C4-2B (cell line): ENCODE measurements around the gene MBLAC1.
"Not testable (repeated sequence)": the region's sequence is repeated elsewhere in the genome, so short reads cannot be mapped to it uniquely, and the experiment has no call there.

Experiments used
- CTCF ChIP-seq: fragments of 450-650 bp; conservative IDR thresholded peaks from 2 replicates; pipeline ENCODE4 v1.5.1; 2017; ENCODE audit warnings: mild to moderate bottlenecking
- ZFX ChIP-seq: fragments of 450-650 bp; IDR thresholded peaks from 2 replicates; pipeline ENCODE4 v1.6.1; 2017

- not testable (repeated sequence) for TF ChIP-seq CTCF, ZFX
Measured at GRCh38 chr7:100146350-100146749, 19.6 kb downstream of the MBLAC1 start.
